ENCODE results near the gene MYO5C. TPM values are rescaled to one million over a fixed set of nuclear protein-coding genes. Genes with fewer than 3 reads are reported as not detected.

Gene MYO5C
- total RNA-seq, 4 donors from 2014 or later: 2.6 to 12.3 (median 10.2) TPM

DNA sequence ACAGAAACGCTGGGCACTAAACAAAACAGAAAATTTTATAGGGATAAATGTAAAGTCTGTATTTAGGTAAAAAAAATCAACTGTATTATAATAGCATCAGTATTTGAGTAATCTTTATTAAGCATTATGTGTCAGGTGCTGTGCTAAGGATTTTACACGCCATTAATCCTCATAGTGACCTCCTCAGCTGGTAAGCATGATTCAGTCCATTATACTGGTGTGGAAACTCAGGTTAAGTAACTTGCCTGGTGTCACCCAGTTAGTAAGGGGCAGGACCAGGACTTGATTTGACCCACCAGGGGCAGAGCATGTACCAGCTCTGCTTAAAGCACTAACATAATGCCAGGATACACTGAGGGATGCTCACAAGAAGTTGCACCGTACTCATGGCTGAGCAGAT, 4.8 kb downstream of the MYO5C start:
- Histone ChIP-seq H3K4me3 (no peak overlapping the region), H3K27ac (no peak overlapping the region), H3K4me1 (peaks cover 0 to 14% (median 6%) of the 10 kb centered on the region in 3 donors), H3K27me3 (peaks cover 17% of the 10 kb centered on the region), H3K36me3 (no peaks in the 10 kb centered on the region), H3K9me3 (no peaks in the 10 kb centered on the region)
- ATAC-seq: no peak
- 78 to 80% methylated on average over 2 to 3 of the region's 3 CpGs for WGBS, 2 donors (ENCODE audit: low coverage in 1 of 2)
- TF ChIP-seq POLR2A (IDR thresholded peaks at IDR 0.05) (no peak), POLR2AphosphoS5 (IDR thresholded peaks at IDR 0.05) (no peak), EP300 (IDR thresholded peaks at IDR 0.05) (no peak)
- TF ChIP-seq, protein P1, sequence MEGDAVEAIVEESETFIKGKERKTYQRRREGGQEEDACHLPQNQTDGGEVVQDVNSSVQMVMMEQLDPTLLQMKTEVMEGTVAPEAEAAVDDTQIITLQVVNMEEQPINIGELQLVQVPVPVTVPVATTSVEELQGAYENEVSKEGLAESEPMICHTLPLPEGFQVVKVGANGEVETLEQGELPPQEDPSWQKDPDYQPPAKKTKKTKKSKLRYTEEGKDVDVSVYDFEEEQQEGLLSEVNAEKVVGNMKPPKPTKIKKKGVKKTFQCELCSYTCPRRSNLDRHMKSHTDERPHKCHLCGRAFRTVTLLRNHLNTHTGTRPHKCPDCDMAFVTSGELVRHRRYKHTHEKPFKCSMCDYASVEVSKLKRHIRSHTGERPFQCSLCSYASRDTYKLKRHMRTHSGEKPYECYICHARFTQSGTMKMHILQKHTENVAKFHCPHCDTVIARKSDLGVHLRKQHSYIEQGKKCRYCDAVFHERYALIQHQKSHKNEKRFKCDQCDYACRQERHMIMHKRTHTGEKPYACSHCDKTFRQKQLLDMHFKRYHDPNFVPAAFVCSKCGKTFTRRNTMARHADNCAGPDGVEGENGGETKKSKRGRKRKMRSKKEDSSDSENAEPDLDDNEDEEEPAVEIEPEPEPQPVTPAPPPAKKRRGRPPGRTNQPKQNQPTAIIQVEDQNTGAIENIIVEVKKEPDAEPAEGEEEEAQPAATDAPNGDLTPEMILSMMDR (IDR thresholded peaks at IDR 0.05): no peak

DNA sequence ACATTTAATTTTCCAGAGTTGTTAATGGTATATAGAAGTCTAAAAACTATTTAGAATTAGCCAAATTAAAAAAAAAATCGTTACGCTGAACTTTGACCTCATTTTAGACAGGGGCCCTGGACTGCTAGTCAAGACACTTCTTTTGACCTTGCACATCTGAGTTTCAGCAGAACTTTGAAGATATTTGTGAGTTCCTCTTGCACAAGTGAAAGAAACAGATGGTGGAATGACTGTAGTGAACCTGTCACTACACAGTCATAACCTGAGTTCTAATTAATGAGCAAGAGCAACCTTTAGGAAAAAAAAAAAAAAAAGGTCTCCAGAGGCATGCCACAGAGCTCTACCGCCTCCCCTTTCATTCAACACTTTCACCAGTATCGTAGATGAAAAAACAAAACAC, 5.3 kb downstream of the MYO5C start:
- Histone ChIP-seq H3K4me3 (no peak overlapping the region), H3K9me3 (no peaks in the 10 kb centered on the region), H3K4me1 (peaks cover 0 to 9% (median 6%) of the 10 kb centered on the region in 3 donors), H3K27ac (no peak overlapping the region), H3K27me3 (peaks cover 12% of the 10 kb centered on the region), H3K36me3 (no peaks in the 10 kb centered on the region)
- no peak for TF ChIP-seq EP300 (IDR thresholded peaks at IDR 0.05)
- TF ChIP-seq, protein P1 (IDR thresholded peaks at IDR 0.05): no peak
- no peak for TF ChIP-seq POLR2A (IDR thresholded peaks at IDR 0.05)
- TF ChIP-seq POLR2AphosphoS5 (IDR thresholded peaks at IDR 0.05): no peak
- 54 to 76% methylated on average over 4 of the region's 4 CpGs for WGBS, 2 donors (ENCODE audit: low coverage in 1 of 2)
- ATAC-seq: no peak

DNA sequence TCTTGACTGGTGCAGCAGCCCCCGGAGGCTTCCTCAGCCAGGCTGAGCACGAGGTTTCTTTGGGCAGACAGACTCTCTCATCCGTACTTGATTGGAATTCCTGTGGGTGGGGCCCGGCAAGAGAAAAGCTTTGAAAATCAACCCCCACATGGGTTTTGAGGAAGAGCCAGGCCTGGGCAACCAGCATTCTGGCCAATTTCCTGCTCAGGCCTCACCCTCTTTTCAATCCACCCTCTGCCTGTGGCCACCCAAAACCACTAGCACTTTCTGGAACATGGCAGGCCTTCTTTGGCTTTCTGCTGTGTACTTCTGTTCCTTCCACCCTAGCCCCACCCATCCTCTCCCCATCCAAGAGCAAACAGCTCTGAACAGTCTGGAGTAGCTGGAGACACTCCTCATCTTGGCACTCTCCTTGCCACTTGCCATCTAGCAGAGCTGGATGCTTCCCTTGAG, 5.9 kb downstream of the MYO5C start:
- WGBS, 2 donors (ENCODE audit: low coverage in 1 of 2): 80 to 100% methylated on average over 1 of the region's 4 CpGs
- H3K27ac ChIP-seq: peak overlapping the region in 1 of 4 donors; percentile 26

DNA sequence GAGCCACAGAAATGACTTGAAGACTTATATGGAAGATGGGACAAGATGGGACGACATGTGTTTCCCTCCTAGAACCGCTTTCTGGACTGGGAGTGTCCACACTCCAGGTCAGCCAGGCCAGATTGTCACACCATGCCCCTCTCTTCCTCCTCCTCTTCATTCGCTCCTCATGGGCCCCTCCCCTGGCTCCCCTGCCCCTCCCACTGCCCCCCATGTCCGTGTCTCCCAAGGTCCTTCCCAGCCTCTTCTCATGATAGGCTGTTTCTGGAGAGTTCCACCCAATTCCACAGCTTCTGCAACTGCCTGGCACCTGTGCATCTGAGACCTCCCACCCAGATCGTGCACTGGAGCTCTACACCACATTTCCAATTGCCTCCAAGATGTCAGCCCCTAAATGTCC, 6.6 kb downstream of the MYO5C start:
- ATAC-seq: no peak
- Histone ChIP-seq H3K4me1 (no peaks in the 10 kb centered on the region), H3K36me3 (no peaks in the 10 kb centered on the region), H3K9me3 (no peaks in the 10 kb centered on the region), H3K4me3 (no peak overlapping the region), H3K27ac (peak overlapping the region in 1 of 4 donors; percentile 26), H3K27me3 (peaks cover 6% of the 10 kb centered on the region)
- 83 to 100% methylated on average over 1 to 4 of the region's 5 CpGs for WGBS, 2 donors (ENCODE audit: low coverage in 1 of 2)
- TF ChIP-seq, protein P1 (IDR thresholded peaks at IDR 0.05): no peak
- no peak for TF ChIP-seq EP300 (IDR thresholded peaks at IDR 0.05)

More for the DNA sequence above, 5.9 kb downstream of the MYO5C start:
- peaks cover 6% of the 10 kb centered on the region for H3K27me3 ChIP-seq
- no peaks in the 10 kb centered on the region for H3K36me3 ChIP-seq
- no peaks in the 10 kb centered on the region for H3K9me3 ChIP-seq
- peak; percentile 27 for ATAC-seq
- peaks cover 0 to 2% (median 0%) of the 10 kb centered on the region in 3 donors for H3K4me1 ChIP-seq
- no peak overlapping the region for H3K4me3 ChIP-seq
- TF ChIP-seq POLR2A (IDR thresholded peaks at IDR 0.05): no peak
- TF ChIP-seq, protein P1 (IDR thresholded peaks at IDR 0.05): no peak
- TF ChIP-seq EP300 (IDR thresholded peaks at IDR 0.05): no peak
- no peak for TF ChIP-seq POLR2AphosphoS5 (IDR thresholded peaks at IDR 0.05)

DNA sequence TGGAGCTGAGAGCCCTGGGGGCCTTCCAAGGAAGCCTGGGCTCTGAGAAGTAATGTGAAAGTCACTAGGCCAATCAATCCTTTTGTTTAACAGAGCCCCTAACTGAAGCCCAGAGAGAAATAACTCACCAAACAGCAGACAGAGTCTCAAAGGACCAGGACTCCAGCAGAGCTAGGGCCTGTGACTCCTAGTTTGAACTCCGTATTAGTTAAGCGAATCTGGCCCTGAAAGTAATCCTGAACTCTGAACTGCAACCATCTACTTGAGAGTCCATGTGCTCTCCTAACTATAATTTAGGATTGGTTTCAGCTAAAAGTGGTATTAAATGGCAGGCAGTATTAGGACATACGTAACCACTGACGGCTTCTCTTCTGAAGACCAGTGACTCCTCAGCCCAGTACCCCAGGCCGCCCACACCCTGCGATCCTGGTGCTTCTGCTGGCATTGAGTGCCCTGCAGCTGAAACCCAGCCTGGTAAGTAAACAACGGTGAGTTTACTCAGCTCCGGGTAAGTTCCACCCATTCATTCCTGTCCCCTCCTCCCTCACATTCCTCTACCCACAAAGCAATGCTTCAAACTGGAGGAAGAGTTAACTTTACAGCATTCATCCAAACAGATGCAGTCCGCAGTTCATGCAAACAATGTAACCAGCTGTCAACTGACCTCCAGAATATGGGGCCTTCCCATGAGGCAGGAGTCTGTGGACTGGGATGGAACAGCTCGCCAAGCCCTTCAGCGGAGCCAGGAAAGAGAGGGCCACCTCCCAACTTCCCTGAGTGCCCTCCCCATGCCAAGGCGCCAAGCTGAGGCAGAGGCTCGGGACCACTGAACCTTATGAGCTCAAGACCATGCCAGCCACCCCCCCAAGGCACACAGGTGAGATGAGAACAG, 7.3 kb downstream of the MYO5C start:
- no peaks in the 10 kb centered on the region for H3K4me1 ChIP-seq
- peaks cover 5% of the 10 kb centered on the region for H3K27me3 ChIP-seq
- 71 to 72% methylated on average over 8 of the region's 13 CpGs for WGBS, 2 donors (ENCODE audit: low coverage in 1 of 2)
- H3K36me3 ChIP-seq: no peaks in the 10 kb centered on the region
- TF ChIP-seq EP300 (IDR thresholded peaks at IDR 0.05) (no peak), POLR2A (IDR thresholded peaks at IDR 0.05) (no peak), POLR2AphosphoS5 (IDR thresholded peaks at IDR 0.05) (no peak)
- TF ChIP-seq, protein P1 (IDR thresholded peaks at IDR 0.05): no peak
- no peak overlapping the region for H3K27ac ChIP-seq
- no peak overlapping the region for H3K4me3 ChIP-seq
- H3K9me3 ChIP-seq: no peaks in the 10 kb centered on the region
- peak; percentile 25 for ATAC-seq
